Left renal cortex interstitium (tissue), 4 donors: Measurements from ENCODE around the gene NAA38. TPM values are rescaled to one million over a fixed set of nuclear protein-coding genes. Genes with fewer than 3 reads are reported as not detected.
"Not testable (repeated sequence)": the region's sequence is repeated elsewhere in the genome, so short reads cannot be mapped to it uniquely, and the experiment has no call there.

Experiments
- DNase-seq, 4 donors: peaks; one replicate each; pipeline ENCODE4 v3.0.0-alpha.2; 2013; ENCODE audit warnings: low read depth in 4 of 4, low spot score in 2 of 4, missing footprints in 1 of 4
- polyA plus RNA-seq, 4 donors: library from polyadenylated mRNA; unstranded; fragments of 120-200 nt; gene quantifications; one replicate each; pipeline ENCODE4 v1.2.1, GENCODE V29; 2013; ENCODE audit not compliant: insufficient read length in 4 of 4

Gene NAA38
- polyA plus RNA-seq, 4 donors: 68.9 to 144 (median 105) TPM

DNA sequence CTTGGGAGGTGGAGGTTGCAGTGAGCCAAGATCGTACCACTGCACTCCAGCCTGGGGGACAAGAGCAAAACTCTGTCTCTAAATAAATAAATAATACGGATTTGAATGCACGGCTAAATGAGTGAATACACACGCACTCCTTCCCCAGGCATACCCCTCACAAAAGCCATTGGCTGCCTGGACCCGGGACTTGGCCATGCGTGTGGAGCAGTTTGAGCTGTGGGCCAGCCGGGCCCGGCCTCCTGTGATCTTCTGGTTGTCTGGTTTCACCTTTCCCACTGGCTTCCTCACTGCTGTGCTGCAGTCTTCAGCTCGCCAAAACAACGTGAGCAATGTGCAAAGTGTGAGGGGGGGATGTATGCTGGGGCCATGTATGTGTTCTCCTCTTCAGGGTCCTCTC, 24.9 kb downstream of the NAA38 start:
- no peak for DNase-seq

DNA sequence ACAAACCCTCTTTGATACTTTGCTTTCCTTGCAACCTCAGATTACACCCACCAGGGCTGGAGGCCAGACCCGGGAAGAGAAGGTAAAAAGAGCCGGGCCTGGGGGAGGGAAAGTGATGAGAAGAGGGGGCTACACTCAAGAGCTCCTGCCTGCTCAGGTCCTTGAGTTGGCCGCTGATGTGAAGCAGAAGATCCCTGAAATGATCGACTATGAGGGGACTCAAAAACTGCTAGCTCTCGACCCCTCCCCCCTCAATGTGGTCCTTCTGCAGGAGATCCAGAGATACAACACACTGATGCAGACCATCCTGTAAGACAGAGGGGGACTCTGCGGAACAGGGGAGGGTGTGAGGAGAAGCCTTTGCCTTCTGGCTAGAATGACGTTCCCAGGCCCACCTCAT, 26.1 kb downstream of the NAA38 start:
- no peak for DNase-seq

- DNase-seq: no peak
These were observed 26.7 kb downstream of the NAA38 start for GRCh38 chr17:7830616-7831015.

GRCh38 chr17:7825206-7825990, 32.0 kb downstream of the NAA38 start:
- DNase-seq: no peak

- no peak for DNase-seq
These were observed 33.1 kb downstream of the NAA38 start for GRCh38 chr17:7824021-7824924.

DNA sequence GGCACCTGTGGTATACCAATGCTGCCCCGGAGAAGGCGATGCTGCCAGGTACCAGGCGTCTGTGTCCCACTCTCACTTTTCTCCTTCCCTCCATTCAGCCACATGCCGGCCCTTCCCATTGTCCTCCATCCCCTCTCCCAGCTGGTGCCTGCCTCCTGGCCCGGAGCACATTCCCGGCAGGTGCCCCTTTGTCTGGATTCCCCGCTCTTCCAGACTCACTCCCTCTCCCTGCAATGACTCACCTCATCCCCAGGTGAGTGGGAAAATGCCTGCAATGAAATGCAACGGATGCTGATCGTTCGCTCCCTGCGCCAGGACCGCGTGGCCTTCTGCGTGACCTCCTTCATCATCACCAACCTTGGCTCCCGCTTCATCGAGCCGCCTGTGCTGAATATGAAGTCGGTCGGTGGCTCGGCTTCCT, 33.8 kb downstream of the NAA38 start:
- DNase-seq: no peak

- DNase-seq: no peak
These were observed 35.2 kb downstream of the NAA38 start for GRCh38 chr17:7822126-7822525.

DNA sequence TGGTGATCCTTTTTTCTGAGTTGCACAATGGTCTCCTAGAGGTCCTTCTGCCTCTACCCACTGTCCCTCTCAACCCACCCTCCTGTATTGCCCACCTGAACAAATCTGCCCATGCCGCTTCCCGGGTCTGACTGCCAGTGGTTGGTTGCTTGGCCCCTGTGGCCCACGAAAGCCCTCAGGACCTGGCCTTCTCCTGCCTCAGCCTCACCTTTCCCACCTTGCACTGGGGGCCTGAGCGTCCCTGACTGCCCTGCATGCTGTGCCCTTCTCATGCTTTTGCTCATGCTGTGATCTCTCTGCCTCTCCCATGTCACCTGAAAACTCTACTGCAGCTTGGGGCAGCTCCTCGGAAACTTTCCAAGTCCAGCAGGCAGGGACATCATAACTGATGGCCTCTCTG, 37.1 kb downstream of the NAA38 start:
- DNase-seq: no peak

GRCh38 chr17:7818746-7819645, 38.4 kb downstream of the NAA38 start:
- DNase-seq: no peak

- no peak for DNase-seq
These were observed 39.3 kb downstream of the NAA38 start for GRCh38 chr17:7818026-7818425.

DNA sequence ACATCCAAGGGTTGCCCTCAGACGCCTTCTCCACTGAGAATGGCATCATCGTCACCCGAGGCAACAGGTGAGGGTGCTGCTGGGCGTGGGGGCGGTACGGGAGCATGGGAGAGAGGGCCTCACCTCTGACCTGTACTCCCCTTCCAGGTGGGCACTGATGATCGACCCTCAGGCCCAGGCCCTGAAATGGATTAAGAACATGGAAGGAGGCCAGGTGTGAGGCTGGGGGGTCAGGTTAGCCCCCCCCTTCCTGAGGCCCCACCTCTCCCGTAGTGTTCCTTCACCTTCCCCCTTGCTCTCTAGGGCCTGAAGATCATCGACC, 39.8 kb downstream of the NAA38 start:
- DNase-seq: no peak

DNA sequence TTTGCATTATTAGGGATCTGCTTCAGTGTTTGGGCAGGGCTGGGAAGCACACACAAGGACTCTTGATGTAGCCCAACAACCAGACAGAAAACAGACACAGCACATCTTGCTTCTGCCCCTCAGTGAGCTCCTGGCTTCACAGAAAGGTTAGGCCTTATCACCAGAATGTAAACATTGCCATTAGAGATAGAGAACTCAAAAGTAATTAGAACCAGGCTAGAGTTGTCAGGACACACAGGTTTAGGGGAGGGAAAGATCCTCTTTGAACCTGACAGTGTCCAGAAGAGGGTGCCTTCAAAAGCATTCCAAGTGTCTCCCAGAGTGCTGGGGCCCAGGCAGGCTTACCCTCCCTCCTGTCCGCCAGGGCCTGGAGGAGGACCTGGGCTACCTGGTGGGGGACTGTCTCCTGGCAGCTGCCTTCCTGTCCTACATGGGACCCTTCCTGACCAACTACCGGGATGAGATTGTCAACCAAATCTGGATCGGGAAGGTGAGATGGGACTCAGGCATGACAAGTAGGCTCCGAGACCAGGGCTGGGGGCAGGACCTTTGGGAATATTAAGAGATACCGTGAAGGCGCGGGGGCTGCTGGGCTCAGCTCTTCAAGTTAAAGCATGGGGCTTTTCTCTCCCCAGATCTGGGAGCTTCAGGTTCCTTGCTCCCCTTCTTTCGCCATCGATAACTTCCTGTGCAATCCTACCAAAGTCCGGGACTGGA, 40.3 kb downstream of the NAA38 start:
- no peak for DNase-seq

- no peak for DNase-seq
These were observed 42.4 kb downstream of the NAA38 start for GRCh38 chr17:7814969-7815368.

DNA sequence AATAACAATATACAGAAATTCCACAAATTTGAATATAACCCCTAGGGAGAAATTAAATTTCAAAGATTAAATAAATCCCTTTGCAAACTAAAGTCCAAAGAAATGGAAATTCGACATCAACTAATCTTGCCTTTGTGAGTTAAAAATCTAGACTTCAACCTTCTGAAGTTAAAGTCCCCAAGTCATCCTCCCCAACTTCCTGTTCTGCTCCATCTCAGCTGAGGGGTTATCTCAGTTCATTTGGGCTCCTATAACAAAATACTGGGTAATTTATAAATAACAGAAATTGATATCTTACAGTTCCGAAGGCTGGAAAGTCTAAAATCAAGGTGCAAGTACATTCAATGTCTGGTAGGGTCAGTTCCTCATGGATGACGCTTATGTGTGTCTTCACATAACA, 46.1 kb downstream of the NAA38 start:
- no peak for DNase-seq

GRCh38 chr17:7809791-7810343, 47.5 kb downstream of the NAA38 start:
- not testable (repeated sequence) for DNase-seq

- no peak for DNase-seq
These were observed 48.1 kb downstream of the NAA38 start for GRCh38 chr17:7809086-7809790.

DNA sequence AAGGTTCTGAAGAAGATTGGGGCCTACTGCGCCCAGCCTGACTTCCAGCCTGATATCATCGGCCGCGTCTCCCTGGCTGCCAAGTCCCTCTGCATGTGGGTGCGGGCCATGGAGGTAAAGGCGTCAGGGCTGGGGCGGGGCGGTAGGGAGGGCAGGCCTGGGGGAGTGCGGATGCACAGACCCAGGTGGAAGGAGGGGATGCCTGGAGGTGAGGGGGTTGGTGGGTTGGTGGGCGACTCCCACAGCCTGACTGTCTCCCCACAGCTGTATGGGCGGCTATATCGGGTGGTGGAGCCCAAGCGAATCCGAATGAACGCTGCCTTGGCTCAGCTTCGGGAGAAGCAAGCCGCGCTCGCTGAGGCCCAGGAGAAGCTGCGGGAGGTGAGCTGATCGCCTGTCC, 50.2 kb downstream of the NAA38 start:
- DNase-seq: no peak
